Panc1 (cell line): Measurements from ENCODE around the gene ERGIC1. TPM values are rescaled to one million over a fixed set of nuclear protein-coding genes. Genes with fewer than 3 reads are reported as not detected.

Experiments
- ATAC-seq: fragments of 200-7000 bp; cut with Tn5 transposase; 2 replicates; pipeline ENCODE4 v1.9.1; 2020; ENCODE audit warnings: mild to moderate bottlenecking, moderate library complexity
- BruUV-seq: library from RNA; stranded (reverse); fragments of 400-500 nt; replicated peaks from 2 replicates; lab custom pipeline; 2021; lab: Mats Ljungman, UMichigan
- CTCF ChIA-PET: fragments of 300-600 bp; sonication (Branson Sonifier 250); formaldehyde crosslinking; loops from one replicate; lab custom pipeline; 2022; ENCODE audit warnings: antibody characterized with exemption; lab: Charles Lee
- POLR2A ChIA-PET: fragments of 300-600 bp; sonication (Branson Sonifier 250); formaldehyde crosslinking; loops from one replicate; lab custom pipeline; 2022; ENCODE audit warnings: antibody characterized with exemption; lab: Charles Lee
- DNase-seq: peaks from one replicate; pipeline ENCODE4 v3.0.0-alpha.2; 2010; ENCODE audit warnings: low read depth, low spot score
- H3K27ac ChIP-seq: 2 replicates; pipeline ENCODE4 v1.5.1; 2011; ENCODE audit warnings: mild to moderate bottlenecking, low read length, inconsistent platforms
- H3K27me3 ChIP-seq: fragments of 200-500 bp; sonication (Bioruptor generic); 2 replicates; pipeline ENCODE4 v1.6.0; 2014; ENCODE audit warnings: low read length, inconsistent platforms; ENCODE audit not compliant: control insufficient read depth, insufficient read depth
- H3K36me3 ChIP-seq: fragments of 200-500 bp; sonication (Bioruptor generic); 2 replicates; pipeline ENCODE4 v1.5.1; 2014; ENCODE audit warnings: inconsistent platforms, mild to moderate bottlenecking, low read length, moderate library complexity; ENCODE audit not compliant: control insufficient read depth, insufficient read depth
- H3K4me1 ChIP-seq: 2 replicates; pipeline ENCODE4 v1.5.1; 2011; ENCODE audit warnings: inconsistent platforms, mild to moderate bottlenecking, low read length, moderate library complexity; ENCODE audit not compliant: control insufficient read depth, insufficient read depth
- H3K4me3 ChIP-seq, 2 experiments: 2 replicates each; pipeline ENCODE4 v1.5.1; 2011 to 2012; ENCODE audit warnings: low read depth in 2 of 2, low read length in 2 of 2, mild to moderate bottlenecking in 2 of 2, inconsistent platforms in 1 of 2, moderate library complexity in 1 of 2
- H3K9me3 ChIP-seq: fragments of 200-500 bp; sonication (Bioruptor generic); 2 replicates; pipeline ENCODE4 v1.5.1; 2014; ENCODE audit warnings: low read depth, mild to moderate bottlenecking, inconsistent platforms, low read length, moderate library complexity; ENCODE audit not compliant: control insufficient read depth, insufficient read depth
- POLR2AphosphoS5 ChIP-seq: IDR thresholded peaks from 2 replicates; pipeline ENCODE4 v1.6.1; 2012; ENCODE audit warnings: mild to moderate bottlenecking, low read depth, low read length, moderate library complexity
- SIN3A ChIP-seq: IDR thresholded peaks from 2 replicates; pipeline ENCODE4 v1.6.1; 2012; ENCODE audit warnings: low read depth, mild to moderate bottlenecking, low read length, moderate library complexity, borderline replicate concordance; ENCODE audit not compliant: insufficient read depth
- TCF7L2 ChIP-seq: IDR thresholded peaks from 2 replicates; pipeline ENCODE4 v1.6.1; 2011; ENCODE audit warnings: mild to moderate bottlenecking, low read depth, low read length, inconsistent platforms
- in situ Hi-C: cut with HindIII; loops from 2 replicates; pipeline ENCODE4 v1.10.0; 2016; ENCODE audit warnings: low sequenced_read_pairs, low pct_unique_long_range_greater_than_20kb
- intact Hi-C: fragments of 100-400 bp; cut with micrococcal nuclease; formaldehyde crosslinking; loops from one replicate; pipeline ENCODE4 v1.10.0; 2022; ENCODE audit not compliant: unreplicated experiment
- total RNA-seq: library from RNA; stranded (reverse); gene quantifications from one replicate; pipeline ENCODE4 v1.2.1, GENCODE V29; 2021; ENCODE audit not compliant: unreplicated experiment
- TF ChIP-seq, protein P1 (sequence below), 2 experiments: IDR thresholded peaks; 2 replicates each; pipeline ENCODE4 v1.6.1; 2011 to 2012; ENCODE audit warnings: low read depth in 2 of 2, control low read depth in 1 of 2, low read length in 1 of 2, mild to moderate bottlenecking in 1 of 2, moderate library complexity in 1 of 2; ENCODE audit not compliant: insufficient read depth in 1 of 2
- TF ChIP-seq, protein P2 (sequence below): fragments of 450-650 bp; IDR thresholded peaks from 2 replicates; pipeline ENCODE4 v1.5.1; 2017; ENCODE audit warnings: mild to moderate bottlenecking

The ERGIC1 gene
- total RNA-seq, 1 experiment from 2014 or later = 206 TPM

DNA sequence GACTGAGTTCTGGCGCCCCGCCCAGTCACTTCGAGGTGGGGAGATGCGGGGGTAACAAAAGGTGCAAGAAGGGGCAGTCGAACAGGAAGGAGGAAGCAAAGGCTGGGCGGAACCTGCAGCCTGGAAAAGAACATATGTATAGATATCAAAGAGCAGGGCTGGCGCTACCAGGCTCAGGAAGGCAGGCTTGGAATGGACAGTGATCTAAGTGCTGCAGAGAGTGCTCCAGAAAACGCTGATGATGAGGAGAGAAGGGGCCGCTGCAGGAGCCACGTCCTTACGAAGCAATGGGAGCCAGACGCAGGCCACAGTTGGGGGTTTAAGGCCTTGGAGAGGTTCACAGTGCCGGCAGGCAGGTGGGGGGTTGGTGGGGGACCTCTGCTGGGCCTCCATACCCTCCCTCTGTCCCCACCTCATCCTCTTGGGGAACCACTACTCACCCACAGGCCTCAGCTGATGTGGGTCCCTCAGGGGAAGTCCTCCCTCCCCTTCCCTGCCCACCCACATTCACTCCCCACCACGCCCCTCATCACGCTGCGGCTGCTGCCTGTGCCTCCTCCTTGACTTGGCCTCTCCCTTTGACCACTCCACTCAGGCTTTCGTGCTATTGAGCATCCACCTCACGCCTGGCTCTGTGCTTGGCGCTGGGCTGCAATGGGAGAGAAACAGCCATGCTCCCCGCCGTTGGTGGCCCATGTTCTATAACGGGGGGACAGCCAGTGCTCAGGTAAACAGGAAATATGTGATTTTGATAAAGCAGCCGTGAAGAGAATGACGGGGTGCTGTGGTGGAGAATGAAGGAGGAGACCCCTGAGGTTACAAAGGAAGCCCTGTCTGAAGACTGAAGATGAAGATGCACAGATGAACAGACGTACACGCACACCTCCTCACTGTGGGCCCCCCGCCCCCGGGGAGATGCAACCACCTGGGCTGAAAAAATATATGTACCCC lies 84.6 kb downstream of the ERGIC1 start:
- no peak for ATAC-seq
- in situ Hi-C loops (no loop called here), intact Hi-C loops (no loop called here)
- no peaks in the 10 kb centered on the region for H3K27me3 ChIP-seq
- no peak overlapping the region for H3K4me3 ChIP-seq
- no TSS peak for BruUV-seq
- peaks cover 12% of the 10 kb centered on the region for H3K36me3 ChIP-seq
- H3K4me1 ChIP-seq = peaks cover 10% of the 10 kb centered on the region
- CTCF ChIA-PET = no interaction called here
- no peak for DNase-seq
- H3K9me3 ChIP-seq = no peaks in the 10 kb centered on the region
- POLR2A ChIA-PET = no interaction called here
- no peak overlapping the region; the same call in 1 of the 2 replicates for H3K27ac ChIP-seq
- TF ChIP-seq SIN3A (no peak), TCF7L2 (no peak), POLR2AphosphoS5 (no peak)
- TF ChIP-seq, protein P1, sequence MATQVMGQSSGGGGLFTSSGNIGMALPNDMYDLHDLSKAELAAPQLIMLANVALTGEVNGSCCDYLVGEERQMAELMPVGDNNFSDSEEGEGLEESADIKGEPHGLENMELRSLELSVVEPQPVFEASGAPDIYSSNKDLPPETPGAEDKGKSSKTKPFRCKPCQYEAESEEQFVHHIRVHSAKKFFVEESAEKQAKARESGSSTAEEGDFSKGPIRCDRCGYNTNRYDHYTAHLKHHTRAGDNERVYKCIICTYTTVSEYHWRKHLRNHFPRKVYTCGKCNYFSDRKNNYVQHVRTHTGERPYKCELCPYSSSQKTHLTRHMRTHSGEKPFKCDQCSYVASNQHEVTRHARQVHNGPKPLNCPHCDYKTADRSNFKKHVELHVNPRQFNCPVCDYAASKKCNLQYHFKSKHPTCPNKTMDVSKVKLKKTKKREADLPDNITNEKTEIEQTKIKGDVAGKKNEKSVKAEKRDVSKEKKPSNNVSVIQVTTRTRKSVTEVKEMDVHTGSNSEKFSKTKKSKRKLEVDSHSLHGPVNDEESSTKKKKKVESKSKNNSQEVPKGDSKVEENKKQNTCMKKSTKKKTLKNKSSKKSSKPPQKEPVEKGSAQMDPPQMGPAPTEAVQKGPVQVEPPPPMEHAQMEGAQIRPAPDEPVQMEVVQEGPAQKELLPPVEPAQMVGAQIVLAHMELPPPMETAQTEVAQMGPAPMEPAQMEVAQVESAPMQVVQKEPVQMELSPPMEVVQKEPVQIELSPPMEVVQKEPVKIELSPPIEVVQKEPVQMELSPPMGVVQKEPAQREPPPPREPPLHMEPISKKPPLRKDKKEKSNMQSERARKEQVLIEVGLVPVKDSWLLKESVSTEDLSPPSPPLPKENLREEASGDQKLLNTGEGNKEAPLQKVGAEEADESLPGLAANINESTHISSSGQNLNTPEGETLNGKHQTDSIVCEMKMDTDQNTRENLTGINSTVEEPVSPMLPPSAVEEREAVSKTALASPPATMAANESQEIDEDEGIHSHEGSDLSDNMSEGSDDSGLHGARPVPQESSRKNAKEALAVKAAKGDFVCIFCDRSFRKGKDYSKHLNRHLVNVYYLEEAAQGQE (IDR thresholded peaks at IDR 0.05; ENCODE audit: insufficient read depth in 1 of 2, low read depth in 2 of 2, low read length in 1 of 2) = no peak
- TF ChIP-seq, protein P2, sequence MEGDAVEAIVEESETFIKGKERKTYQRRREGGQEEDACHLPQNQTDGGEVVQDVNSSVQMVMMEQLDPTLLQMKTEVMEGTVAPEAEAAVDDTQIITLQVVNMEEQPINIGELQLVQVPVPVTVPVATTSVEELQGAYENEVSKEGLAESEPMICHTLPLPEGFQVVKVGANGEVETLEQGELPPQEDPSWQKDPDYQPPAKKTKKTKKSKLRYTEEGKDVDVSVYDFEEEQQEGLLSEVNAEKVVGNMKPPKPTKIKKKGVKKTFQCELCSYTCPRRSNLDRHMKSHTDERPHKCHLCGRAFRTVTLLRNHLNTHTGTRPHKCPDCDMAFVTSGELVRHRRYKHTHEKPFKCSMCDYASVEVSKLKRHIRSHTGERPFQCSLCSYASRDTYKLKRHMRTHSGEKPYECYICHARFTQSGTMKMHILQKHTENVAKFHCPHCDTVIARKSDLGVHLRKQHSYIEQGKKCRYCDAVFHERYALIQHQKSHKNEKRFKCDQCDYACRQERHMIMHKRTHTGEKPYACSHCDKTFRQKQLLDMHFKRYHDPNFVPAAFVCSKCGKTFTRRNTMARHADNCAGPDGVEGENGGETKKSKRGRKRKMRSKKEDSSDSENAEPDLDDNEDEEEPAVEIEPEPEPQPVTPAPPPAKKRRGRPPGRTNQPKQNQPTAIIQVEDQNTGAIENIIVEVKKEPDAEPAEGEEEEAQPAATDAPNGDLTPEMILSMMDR = no peak

DNA sequence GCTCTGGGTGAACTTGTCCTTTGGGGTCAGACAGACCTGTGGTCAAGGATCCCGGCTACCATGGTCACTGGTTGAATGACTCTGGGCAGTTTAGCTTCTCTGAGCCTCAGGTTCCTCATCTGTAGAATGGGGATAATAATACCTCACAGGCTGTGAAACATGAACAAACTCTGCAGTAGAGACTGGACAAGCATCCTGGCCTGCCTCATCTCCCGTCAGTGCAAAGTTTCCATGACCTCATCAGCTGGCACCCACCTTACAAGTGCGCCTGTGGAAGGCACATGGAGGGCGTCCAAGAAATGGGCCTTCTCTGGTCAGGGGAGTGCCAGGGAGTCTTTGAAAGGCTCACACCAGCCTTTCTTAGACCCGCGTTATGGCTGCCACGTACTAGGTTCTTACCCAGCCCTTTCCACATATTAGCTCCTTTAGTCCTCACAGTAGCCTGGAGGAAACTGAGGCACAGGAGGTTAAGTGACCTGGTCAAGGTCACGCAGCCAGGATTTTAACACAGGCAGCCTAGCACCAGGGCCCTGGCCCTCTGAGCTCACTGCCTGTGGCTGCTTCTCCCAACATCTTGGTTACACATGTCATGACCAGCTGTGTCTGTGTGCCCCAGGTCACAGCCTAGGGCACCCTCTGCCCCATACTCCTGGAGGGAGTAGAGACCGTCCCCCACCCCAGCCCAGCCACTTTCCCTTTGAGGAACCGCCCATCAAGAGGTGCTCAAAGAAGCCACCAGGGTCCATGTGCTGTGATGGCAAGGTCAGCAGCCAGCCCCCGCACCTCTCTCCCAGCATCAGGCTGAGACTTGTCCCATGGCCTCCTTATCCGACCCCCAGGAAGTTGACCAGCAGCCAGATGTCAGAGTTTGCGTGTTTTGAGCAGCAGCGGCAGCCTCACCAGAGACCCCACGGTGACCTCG lies 85.7 kb downstream of the ERGIC1 start:
- intact Hi-C loops (no loop called here), in situ Hi-C loops (no loop called here)
- no TSS peak for BruUV-seq
- no peak for TF ChIP-seq POLR2AphosphoS5
- TF ChIP-seq, protein P1 (IDR thresholded peaks at IDR 0.05; ENCODE audit: insufficient read depth in 1 of 2, low read depth in 2 of 2, low read length in 1 of 2) = no peak
- TF ChIP-seq, protein P2 = no peak
- TF ChIP-seq TCF7L2 = no peak
- TF ChIP-seq SIN3A = no peak
- Histone ChIP-seq H3K27me3 (no peaks in the 10 kb centered on the region), H3K9me3 (no peaks in the 10 kb centered on the region), H3K27ac (peak overlapping the region; percentile 44; the same call in 1 of the 2 replicates), H3K36me3 (peaks cover 10% of the 10 kb centered on the region), H3K4me3 (no peak overlapping the region), H3K4me1 (peaks cover 10% of the 10 kb centered on the region)
- POLR2A ChIA-PET = no interaction called here
- ATAC-seq = peak; percentile 18; the same call in 1 of the 2 replicates
- no peak for DNase-seq
- CTCF ChIA-PET = no interaction called here
